Psoas muscle (tissue), 8 donors: Measurements from ENCODE around the gene FAM120B. TPM values are rescaled to one million over a fixed set of nuclear protein-coding genes. Genes with fewer than 3 reads are reported as not detected.
A peak's percentile ranks its signal among the peaks of the same experiment; 100 is the strongest.

Experiments used
- ATAC-seq, 4 donors: fragments of 200-7000 bp; cut with Tn5 transposase; one replicate each; pipeline ENCODE4 v1.9.1; 2020; ENCODE audit warnings: moderate library complexity in 3 of 4, mild to moderate bottlenecking in 2 of 4
- DNase-seq, 2 donors: peaks; one replicate each; pipeline ENCODE4 v3.0.0-alpha.2; 2020
- H3K27ac ChIP-seq: fragments of 200-600 bp; one replicate; pipeline ENCODE4 v1.8.0; 2022
- H3K27me3 ChIP-seq, 3 donors: fragments of 200-600 bp in 1 of 3; one replicate each; pipeline versions ENCODE4 v1.6.1 to v1.8.0; 2013 to 2022; ENCODE audit warnings: low read length in 2 of 3, mild to moderate bottlenecking in 2 of 3, moderate library complexity in 1 of 3; ENCODE audit not compliant: insufficient read depth in 3 of 3
- H3K36me3 ChIP-seq, 2 donors: fragments of 200-600 bp in 1 of 2; one replicate each; pipeline versions ENCODE4 v1.6.1 to v1.8.0; 2013 to 2022; ENCODE audit warnings: low read depth in 1 of 2, mild to moderate bottlenecking in 1 of 2, moderate library complexity in 1 of 2; ENCODE audit not compliant: insufficient read depth in 1 of 2
- H3K4me1 ChIP-seq: fragments of 200-600 bp; one replicate; pipeline ENCODE4 v1.8.0; 2022
- H3K4me3 ChIP-seq: fragments of 200-600 bp; one replicate; pipeline ENCODE4 v1.8.0; 2022; ENCODE audit warnings: mild to moderate bottlenecking
- H3K9me3 ChIP-seq: fragments of 200-600 bp; one replicate; pipeline ENCODE4 v1.8.0; 2022
- CTCF ChIP-seq: fragments of 200-600 bp; IDR thresholded peaks from one replicate; pipeline ENCODE4 v1.8.0; 2022; ENCODE audit warnings: antibody characterized with exemption
- WGBS, 3 donors: extraction: QIAGEN DNeasy Blood & Tissue Kit; methylation state at CpG; one replicate each; pipeline versions ENCODE4 v1.1.6 to v1.1.7; 2013; 5-methylcytosine and 5-hydroxymethylcytosine counted together
- intact Hi-C, 2 donors: fragments of 100-400 bp; cut with DNase I; formaldehyde crosslinking; loops; one replicate each; pipeline versions ENCODE4 v1.11.0 to v1.14.2; 2022
- polyA plus RNA-seq, 3 donors: library from polyadenylated mRNA; stranded (reverse); fragments of 200-250 nt; gene quantifications; one replicate each; pipeline ENCODE4 v1.2.3, GENCODE V29; 2013
- total RNA-seq, 4 donors: library from RNA; stranded (reverse); fragmentation: NEBNext Ultra II Directional in 2 of 4; extraction: Animal tissue kit (Norgen Biotek cat#: 25700) in 2 of 4; gene quantifications; one replicate each; pipeline versions ENCODE4 v1.2.1 to v1.2.4, GENCODE V29; 2021 to 2023
- donor health status: healthy with polysubstance abuse.
- donor health status: DM: no; HTN: no; CAD: no; lungs with moderate emphysema.
- donor health status: Bipolar disorder and iron deficiency.
- donor health status: healthy.
- donor health status: DM: yes; HTN: yes; CAD: no.
- donor health status: DM: no; HTN: no; CAD: no.
- donor health status: DM: no; HTN: no; CAD: no.
- donor health status: DM: yes; HTN: yes; CAD: no.

Gene FAM120B
- total and polyA plus RNA-seq, 7 donors = 9.2 to 24.2 (median 19.4) TPM

GRCh38 chr6:170271771-170272314, 34.7 kb upstream of the FAM120B start:
- H3K27ac ChIP-seq = no peak overlapping the region
- intact Hi-C loops = loop anchor here in 1 of 2 donors (10.0 kb wide), 1 partner anchor 107 kb away; no protein-coding TSS in a partner anchor

GRCh38 chr6:170272341-170273065, 34.1 kb upstream of the FAM120B start:
- Histone ChIP-seq H3K4me1 (peaks cover 25% of the 10 kb centered on the region), H3K4me3 (peak overlapping the region; percentile 15), H3K27ac (no peak overlapping the region), H3K27me3 (no peaks in the 10 kb centered on the region), H3K36me3 (no peaks in the 10 kb centered on the region), H3K9me3 (no peaks in the 10 kb centered on the region)
- WGBS, 3 donors = 89 to 91% (median 90%) methylated on average over 30 of the region's 30 CpGs
- no peak for ATAC-seq
- intact Hi-C loops = loop anchor here in 1 of 2 donors (10.0 kb wide), 1 partner anchor 108 kb away; no protein-coding TSS in a partner anchor
- peak in 1 of 2 donors; percentile 34 for DNase-seq
- no peak for TF ChIP-seq CTCF

More at GRCh38 chr6:170271771-170272314, 34.7 kb upstream of the FAM120B start:
- H3K4me3 ChIP-seq = peak overlapping the region; percentile 15
- H3K4me1 ChIP-seq = peaks cover 19% of the 10 kb centered on the region
- WGBS, 3 donors = 83 to 91% (median 86%) methylated on average over 32 of the region's 32 CpGs
- TF ChIP-seq CTCF = no peak
- ATAC-seq (no peak), DNase-seq (peak in 1 of 2 donors; percentile 71)
- no peaks in the 10 kb centered on the region for H3K9me3 ChIP-seq
- H3K27me3 ChIP-seq = no peaks in the 10 kb centered on the region
- H3K36me3 ChIP-seq = no peaks in the 10 kb centered on the region

- H3K36me3 ChIP-seq = no peaks in the 10 kb centered on the region
- WGBS, 3 donors = 94 to 97% (median 96%) methylated on average over 23 of the region's 23 CpGs
- H3K4me1 ChIP-seq = peaks cover 25% of the 10 kb centered on the region
- H3K9me3 ChIP-seq = no peaks in the 10 kb centered on the region
- ATAC-seq = no peak
- no peaks in the 10 kb centered on the region for H3K27me3 ChIP-seq
- no peak for TF ChIP-seq CTCF
- intact Hi-C loops = loop anchor here in 1 of 2 donors (10.0 kb wide), 1 partner anchor 108 kb away; no protein-coding TSS in a partner anchor
- H3K4me3 ChIP-seq = no peak overlapping the region
- DNase-seq = peak in 1 of 2 donors; percentile 34
- H3K27ac ChIP-seq = no peak overlapping the region
These were observed 33.4 kb upstream of the FAM120B start for GRCh38 chr6:170273191-170273590.

GRCh38 chr6:170273681-170274080, 32.9 kb upstream of the FAM120B start:
- no peaks in the 10 kb centered on the region for H3K27me3 ChIP-seq
- 62 to 76% (median 69%) methylated on average over 7 of the region's 7 CpGs for WGBS, 3 donors
- no peaks in the 10 kb centered on the region for H3K36me3 ChIP-seq
- peaks cover 25% of the 10 kb centered on the region for H3K4me1 ChIP-seq
- no peaks in the 10 kb centered on the region for H3K9me3 ChIP-seq
- DNase-seq = peak in 1 of 2 donors; percentile 28
- intact Hi-C loops = loop anchor here in 1 of 2 donors (10.0 kb wide), 1 partner anchor 109 kb away; no protein-coding TSS in a partner anchor
- no peak overlapping the region for H3K27ac ChIP-seq
- no peak for ATAC-seq
- no peak for TF ChIP-seq CTCF
- no peak overlapping the region for H3K4me3 ChIP-seq
